HG02610 (cell line): Measurements from ENCODE around the gene CMAS.
"Not testable (repeated sequence)": the region's sequence is repeated elsewhere in the genome, so short reads cannot be mapped to it uniquely, and the experiment has no call there.

ENCODE experiments used
- ATAC-seq: cut with Tn5 transposase; IDR thresholded peaks from one replicate; pipeline ENCODE4 v1.9.1; 2021; ENCODE audit warnings: mild to moderate bottlenecking, moderate library complexity; ENCODE audit not compliant: unreplicated experiment

Gene CMAS

DNA sequence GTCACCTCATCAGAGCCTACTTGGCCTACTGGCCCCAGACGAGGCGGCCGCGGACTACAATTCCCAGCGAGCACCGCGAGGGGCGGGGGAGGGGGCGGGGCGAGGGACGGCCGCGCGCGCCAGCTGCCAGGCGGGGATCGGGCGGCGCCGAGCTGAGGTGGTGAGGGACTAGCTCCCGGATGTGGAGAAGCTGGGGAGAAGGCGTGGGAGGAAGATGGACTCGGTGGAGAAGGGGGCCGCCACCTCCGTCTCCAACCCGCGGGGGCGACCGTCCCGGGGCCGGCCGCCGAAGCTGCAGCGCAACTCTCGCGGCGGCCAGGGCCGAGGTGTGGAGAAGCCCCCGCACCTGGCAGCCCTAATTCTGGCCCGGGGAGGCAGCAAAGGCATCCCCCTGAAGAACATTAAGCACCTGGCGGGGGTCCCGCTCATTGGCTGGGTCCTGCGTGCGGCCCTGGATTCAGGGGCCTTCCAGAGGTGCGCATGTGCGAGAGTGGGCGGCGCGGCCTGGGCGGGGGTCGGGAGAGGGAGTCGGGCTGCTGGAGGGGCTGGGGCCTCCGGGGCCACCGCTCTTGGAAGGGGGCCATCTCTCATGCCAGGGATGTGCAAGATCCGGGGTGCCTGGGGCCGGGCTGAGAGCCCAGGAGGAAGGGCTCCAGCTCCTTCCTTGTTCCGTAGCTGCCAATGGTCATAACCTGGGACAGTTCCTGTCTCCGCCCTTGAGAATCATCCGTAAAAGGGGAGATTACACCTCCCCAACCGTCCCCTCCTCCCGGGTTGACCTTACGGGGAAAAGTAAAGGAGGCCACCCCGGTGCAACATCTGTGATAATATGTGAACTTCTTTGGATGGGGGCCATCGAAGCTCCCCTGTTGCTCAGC lies at the start of gene CMAS:
Gene CMAS, plus strand, starts transcription at position 129 of the 878 bp plus-strand sequence. Its CDS starts 86 bp downstream, at position 215.
- ATAC-seq: peak; percentile 91

DNA sequence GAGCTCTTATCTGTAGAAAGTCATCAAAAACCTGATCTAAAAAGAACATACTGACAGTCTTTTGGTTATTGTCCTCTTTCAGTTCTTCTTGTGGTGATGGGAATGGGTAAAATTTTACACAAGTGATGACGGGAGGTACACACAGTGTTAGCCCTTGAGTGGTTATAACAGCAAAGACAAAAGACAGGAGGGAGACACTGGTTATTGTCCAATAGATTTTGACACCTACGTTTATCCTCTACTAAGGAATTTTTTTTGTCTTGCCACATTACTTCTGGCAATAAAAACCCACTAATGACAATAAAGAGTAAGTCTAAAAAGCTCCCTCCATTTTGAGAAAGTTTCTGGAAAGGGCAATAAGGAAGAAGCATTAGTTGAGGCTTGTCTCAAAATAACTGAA lies 47.7 kb upstream of the CMAS start:
- no peak for ATAC-seq

DNA sequence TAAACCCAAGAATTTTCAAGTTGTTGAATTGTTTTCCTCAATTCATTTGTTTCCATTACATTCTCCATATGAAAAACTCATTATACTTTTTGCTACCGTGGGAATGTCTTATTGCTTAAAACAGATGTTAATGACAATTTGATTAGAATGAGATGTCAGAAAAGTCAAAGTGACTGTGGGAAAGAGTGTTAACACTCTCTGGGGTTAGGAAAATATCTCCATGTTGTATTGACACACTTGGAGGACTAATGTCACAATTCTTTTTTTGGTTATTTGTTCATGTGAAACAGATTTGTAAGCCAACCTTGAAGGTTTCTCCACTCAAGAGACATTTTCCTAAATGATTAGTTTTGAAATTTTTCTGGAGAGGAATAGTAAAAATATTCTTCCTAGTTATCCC lies 47.2 kb upstream of the CMAS start:
- ATAC-seq: no peak

DNA sequence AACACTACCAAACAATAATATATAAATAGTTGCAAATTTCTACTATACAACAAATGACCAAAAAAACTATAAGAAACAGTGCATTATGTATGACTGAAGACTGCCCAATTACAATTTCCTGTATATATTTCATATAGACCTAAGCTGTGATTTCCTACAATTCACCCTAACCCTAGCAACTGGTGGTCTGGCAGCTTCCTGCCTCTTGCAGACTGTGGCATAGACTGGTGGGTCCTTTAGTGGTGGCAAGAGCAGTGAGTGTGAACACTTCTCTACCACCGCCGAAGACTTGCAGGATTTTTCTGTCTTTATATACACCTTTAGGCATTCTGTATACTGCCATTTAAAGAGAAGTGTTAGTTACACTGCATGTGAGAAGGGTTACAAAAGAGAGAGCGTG lies 43.6 kb upstream of the CMAS start:
- no peak for ATAC-seq

DNA sequence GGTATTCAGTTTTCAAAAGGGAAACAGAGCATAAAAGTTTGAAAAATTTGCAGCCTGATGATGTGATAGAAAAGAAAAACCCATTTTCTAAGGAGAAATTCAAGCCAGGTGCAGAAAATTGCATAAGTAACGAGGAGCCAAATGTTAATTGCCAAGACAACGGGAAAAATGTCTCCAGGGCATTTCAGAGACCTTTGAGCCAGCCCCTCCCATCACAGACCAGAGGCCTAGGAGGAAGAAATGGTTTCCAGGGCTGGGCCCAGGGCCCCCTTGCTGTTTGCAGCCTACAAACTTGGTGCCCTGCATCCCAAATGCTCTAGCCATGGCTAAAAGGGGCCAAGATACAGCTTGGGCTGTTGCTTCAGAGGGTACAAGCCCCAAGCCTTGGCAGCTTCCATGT lies 38.2 kb upstream of the CMAS start:
- not testable (repeated sequence) for ATAC-seq

DNA sequence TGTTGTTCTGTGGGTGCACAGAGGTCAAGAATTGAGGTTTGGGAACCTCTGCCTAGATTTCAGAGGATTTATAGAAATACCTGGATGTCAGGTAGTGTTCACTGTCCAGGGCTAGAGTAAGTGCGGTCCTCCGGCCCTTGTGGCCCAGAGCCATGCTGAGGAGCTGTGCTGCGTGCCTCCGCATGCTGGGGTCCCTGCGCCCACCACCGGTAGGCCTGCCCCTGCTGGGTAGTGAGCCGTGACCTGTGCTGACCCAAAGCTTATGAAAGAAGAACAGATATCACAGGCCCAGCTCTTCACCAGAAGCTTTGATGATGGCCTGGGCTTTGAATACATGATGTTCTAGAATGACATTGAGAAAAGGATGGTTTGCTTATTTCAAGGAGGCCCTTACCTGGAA lies 37.8 kb upstream of the CMAS start:
- ATAC-seq: no peak

DNA sequence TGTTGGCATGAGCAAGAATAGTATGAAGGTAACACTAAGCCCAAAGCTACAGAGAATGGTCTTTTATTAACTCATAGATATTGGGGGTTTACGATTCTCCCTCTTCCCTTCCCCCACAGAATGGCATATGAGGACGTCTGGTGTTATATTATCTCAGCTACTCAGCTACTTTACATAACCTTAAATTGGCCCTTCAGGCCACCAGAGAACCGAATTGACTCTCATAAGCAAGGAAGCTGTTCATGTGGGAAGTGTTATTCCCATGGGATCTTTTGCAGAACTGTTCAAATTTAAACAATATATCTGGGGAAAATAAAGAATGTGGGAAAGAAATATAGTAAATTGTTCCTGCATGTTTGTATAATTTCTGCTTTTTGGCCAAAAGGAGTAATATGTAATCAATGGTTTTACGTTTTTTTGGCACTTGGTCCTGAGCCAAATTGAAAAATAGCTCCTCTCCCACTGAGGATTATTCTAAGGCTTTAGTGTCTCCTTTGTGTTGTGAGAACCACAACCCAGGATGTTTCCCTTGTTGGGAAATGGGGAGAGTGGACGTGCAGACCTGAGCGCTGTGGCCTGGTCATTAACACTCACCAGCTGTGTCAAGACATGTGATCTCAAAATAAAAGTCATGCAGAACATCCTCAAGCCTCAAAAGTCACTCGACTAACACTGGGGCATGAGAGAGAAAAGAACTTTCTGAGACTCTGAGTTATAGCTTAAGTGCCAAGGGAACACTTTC lies 31.8 kb upstream of the CMAS start:
- no peak for ATAC-seq

DNA sequence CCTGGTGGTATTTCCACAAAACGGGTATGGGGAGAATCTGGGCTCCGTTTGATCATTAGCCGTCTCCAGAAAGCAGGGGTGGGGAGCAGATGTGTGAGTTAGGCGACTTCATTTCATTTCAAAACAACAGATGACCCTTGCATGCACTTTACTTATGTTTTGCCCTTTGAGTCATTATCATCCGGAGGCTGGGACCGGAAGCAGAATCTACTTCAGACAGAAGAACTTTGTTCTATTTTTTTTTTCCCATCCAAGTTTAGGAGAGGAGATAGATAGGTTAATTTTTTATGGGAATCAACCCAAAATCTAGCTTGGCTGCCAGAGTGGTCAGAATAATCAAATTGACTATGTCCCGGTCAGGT lies 31.3 kb upstream of the CMAS start:
- no peak for ATAC-seq

DNA sequence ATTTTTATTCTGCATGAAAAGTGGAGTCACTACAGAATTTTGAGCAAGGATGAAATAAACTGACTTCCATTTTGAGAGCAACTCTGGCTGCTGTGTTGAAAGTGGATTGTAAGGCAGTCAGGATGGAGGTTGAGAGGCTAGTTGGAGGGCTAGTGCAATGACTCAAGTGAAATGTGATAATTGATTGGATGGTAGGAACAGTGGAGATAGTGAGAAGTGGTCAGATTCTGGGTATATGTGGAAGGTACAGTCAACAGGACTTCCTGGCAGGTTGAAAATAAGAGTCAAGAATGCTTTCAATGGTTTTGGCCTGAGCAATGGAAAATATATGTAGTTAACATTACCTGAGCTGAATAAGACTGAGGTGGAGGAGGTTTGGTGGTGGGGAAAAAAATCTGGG lies 29.0 kb upstream of the CMAS start:
- no peak for ATAC-seq

DNA sequence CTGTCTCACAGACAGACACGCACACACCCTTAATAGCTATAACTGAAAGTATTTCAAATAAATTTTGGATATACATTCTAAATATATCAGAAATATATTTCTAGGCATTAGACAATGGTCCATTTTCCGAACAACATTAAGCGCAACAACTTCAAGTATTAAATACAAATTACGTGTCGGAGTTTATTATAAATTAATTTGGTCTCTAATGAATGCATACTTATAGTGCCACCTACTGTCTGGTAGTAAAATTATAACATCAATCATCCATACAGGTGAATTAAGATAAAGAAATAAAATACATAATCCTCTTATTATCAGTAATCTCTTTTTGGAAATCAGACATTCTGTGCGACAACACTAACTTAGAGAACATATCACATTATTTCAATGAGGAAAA lies 27.2 kb upstream of the CMAS start:
- no peak for ATAC-seq

DNA sequence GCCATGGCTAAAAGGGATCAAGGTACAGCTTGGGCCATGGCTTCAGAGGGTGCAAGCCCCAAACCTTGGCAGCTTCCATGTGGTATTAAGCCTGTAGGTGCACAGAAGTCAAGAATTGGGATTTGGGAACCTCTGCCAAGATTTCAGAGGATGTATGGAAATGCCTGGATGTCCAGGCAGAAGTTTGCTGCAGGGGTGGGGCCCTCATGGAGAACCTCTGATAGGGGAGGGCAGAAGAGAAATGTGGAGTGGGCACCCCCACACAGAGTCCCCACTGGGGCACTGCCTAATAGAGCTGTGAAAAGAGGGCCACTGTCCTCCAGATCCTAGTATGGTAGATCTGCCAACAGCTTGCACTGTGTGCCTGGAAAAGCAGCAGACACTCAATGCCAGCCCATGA lies 22.5 kb upstream of the CMAS start:
- ATAC-seq: not testable (repeated sequence)

DNA sequence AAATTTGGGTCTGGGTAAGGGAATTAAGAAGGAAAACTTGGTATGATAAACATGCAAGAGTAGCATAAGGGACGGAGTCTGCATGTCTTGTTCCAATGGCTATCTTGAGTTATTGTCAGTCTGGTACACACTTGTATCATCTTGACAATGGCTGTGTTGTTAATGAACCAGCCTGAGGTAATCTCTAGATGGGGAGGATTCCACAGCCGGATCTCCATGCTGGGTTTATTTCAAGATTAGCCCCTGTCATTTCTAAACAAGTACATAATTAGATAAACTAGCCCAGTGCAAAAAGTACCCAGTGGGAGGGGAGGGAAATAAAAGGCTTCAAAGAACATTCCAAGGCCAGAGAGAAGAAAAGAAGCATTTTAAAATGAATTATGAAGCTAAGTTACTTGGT lies 16.5 kb upstream of the CMAS start:
- no peak for ATAC-seq

DNA sequence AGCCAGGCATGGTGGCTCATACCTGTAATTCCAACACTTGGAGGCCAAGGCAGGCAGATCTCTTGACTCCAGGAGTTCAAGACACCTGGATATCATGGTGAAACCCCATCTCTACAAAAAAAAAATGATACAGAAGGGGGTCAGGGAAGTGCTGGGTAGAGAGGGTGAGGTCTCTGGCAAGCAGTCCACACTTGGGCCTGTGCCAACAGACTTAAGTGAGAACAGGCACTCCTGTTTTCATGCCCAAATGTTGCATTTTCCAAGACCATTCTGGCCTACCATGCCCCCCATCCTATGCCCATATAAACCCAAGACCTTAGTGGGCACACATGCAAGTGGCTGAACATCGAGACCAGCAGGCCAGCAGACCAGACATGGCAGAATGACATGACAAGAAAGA lies 16.0 kb upstream of the CMAS start:
- ATAC-seq: no peak

DNA sequence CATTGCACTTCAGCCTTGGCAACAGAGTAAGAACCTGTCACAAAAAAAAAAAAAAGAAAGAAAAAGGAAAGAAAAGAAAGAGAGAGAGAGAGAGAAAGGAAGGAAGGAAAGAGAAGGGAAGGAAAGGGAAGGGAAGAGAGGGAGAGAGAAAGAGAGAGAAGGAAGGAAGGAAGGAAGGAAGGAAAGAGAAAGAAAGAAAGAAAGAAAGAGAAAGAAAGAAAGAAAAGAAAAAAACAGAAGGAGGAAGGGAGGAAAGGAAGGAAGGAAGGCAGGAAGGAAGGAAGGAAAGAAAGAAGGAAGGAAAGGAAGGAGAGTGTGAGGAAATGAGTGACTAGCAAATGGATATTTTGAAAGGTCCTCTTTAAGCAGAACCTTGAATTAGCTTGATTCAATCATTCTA lies 13.3 kb upstream of the CMAS start:
- ATAC-seq: no peak

DNA sequence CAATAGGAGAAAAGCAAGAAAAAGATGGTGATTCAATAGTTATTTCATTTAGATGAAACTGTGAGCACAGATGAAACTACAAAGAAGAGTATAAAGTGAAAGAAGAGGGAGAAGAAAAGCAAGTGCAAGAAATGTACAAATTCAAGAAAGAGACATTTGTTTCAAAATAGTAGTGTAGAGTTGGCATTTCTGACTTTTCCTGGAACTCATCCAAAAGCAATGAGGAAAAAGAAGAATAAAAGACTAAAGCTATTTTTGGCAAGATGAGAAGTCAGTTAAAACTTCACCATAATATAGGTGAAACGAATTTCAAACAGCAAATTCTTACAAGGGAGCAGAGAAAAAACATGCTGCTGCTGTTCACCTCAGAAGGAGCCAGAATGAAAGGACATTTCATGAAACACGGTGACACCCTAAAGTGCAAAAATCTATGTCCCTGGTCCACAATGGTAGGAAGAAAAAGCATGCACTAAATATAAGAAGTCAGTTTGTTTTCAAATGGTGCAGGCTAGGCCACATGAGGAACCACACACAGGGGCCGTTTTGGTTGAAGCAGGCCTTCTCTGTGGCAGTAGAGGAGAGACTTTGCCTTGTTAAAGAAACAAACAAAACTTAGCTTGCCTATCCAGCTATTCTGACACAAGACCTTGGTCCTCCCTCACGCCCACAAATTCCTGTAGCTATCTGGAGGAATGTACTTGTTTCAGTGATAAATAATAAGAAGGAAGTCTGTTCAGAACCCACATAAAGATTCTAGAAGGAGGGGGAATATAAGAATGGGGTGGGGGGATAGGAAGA lies 11.1 kb upstream of the CMAS start:
- ATAC-seq: no peak

DNA sequence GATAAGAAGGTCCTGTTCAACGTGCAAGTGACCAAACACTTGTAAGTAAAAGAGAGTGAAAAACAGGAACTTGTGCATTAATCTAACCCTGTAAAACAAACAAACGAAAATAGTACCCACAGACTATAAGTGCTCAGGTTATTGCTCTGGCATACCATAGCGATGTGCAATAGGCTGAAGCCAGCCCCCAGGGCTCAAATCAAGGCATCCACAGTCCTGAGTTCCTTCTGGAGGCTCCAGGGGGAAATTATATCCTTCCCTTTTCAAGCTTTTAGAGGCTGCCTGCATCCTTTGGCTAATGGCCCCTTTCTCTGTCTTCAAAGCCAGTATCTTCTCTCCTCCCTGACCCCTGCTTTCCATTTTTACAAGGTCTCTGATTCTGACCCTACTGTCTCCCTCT lies 8.1 kb upstream of the CMAS start:
- no peak for ATAC-seq

DNA sequence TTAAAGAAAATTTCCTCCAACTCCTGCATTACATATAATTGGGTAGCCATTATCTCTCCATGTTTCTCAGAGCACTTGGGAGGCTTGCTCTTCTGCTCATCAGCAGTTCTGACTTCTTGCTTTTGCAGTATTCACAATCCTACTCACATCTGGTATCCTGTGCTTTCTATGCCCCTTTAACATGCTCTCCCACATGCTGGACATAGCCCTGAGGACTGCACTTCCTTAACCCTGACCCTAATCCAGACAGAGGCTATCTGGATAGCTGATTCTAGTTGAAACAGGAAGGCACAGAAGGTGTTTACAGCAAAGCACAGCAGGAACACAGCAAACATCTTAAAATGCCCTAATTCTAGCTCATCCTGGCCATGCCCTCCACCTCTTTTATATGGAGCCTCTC lies 7.3 kb upstream of the CMAS start:
- no peak for ATAC-seq

DNA sequence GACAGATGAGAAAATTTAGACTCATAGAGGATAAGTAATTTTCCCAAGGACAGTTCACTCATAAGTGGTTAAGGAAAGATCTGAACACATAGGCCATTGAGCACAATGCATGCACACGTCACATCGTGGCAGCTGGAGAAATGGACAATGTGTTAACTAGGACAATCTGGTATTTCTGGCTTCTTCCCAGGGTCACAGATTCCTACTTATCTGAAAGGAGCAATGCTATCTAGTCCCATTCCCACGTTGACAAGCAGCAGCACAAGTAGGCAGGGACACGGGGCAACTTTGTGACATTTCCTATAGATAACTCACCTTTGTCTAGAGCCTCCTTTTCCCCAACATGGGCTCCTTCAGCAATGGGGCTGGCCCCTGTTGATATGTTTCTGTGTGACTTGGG lies 6.7 kb upstream of the CMAS start:
- ATAC-seq: no peak

DNA sequence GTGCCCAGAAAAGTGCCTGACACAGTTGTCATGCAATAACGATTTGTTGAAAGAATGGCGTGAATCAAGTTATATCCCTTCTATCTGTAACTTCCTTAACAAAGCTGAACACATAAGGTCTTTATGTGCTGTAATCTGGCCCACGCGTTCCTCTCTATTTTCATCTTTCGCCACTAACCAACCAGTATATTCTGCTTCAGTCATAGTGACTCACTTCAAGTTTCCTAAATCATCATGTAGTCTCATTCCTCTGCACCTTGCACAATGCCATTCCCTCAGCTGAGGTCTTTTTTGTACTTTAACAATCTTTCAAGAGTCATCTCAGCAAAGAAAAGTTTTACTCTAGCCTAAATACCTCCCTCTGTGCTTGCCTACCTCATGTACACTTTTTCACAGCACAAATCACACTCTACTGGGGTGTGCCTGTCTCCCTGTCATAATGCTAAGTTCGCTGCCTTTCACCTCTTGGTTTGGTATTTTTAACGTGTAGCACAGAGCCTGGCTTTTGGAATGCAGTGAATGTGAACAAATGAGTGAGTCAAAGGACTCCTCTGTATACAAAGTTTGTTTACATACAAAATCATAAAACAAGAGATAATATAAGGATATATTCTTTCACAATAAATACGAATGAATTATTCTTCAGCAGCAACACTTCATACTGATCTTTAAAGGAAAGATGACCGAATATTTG lies 2.9 kb upstream of the CMAS start:
- ATAC-seq: no peak

DNA sequence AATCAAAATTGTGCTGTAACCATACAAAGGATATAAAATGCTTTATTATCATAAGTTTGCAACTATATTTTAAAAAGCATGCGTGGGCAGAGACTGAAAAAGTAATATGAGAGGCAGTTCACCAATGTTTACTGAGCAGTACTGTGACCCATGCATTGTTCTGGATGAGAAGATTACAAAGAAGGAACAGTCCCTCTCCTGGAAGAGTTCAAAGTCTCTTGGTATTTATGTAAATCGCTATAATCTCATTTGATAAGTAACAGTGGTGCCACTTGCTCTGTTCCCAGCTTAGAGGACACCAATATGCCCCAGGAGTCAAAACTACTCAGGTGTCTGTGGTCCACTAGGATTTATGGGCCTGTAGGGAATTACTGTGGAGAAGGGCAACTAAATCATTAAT lies 2.1 kb upstream of the CMAS start:
- no peak for ATAC-seq

DNA sequence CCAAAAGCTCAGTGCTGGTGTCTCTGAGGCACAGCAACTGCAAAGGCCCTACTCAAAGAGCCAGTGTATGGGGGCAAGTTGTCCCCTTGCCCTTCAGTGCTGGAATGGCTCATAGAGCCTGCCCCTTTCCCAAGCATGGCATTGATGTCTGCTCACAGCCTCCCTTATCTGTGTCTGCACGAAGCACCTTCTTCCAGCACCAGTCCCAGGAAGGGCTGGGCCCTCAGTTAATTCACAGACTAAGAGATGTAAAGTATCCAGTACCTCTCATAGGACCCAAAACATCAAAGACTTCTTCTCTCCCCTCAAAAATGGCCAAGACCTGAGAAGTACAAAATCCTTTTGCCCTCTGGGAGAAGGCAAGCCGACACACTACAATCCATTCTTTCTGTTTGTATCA lies 1.6 kb upstream of the CMAS start:
- no peak for ATAC-seq
